HG03097 (cell line): ENCODE data around the gene PCP4.
"Not testable (repeated sequence)": the region's sequence is repeated elsewhere in the genome, so short reads cannot be mapped to it uniquely, and the experiment has no call there.

Experiments
- ATAC-seq: cut with Tn5 transposase; IDR thresholded peaks from one replicate; pipeline ENCODE4 v1.9.1; 2021; ENCODE audit not compliant: unreplicated experiment, low FRiP score

The PCP4 gene

DNA sequence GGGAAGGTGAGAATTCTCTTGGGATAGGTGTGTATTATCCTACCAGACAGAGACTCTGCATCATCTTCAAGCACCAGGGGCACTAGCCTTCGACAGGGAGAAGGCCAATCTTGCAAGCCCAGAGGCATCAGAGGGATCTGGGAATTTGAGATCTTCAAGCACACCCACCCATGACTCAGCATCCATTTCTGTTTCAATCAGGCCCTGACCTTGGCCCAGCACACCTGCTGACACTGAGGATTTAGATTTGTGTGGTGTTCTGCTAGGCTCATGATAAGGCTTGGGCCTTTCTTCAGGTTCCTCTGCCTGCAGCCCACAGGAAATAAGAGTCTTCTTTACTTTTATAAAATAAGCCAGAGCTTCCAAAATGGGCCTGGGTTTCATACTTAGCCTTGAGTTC, 6.6 kb upstream of the PCP4 start:
- ATAC-seq, result no peak

DNA sequence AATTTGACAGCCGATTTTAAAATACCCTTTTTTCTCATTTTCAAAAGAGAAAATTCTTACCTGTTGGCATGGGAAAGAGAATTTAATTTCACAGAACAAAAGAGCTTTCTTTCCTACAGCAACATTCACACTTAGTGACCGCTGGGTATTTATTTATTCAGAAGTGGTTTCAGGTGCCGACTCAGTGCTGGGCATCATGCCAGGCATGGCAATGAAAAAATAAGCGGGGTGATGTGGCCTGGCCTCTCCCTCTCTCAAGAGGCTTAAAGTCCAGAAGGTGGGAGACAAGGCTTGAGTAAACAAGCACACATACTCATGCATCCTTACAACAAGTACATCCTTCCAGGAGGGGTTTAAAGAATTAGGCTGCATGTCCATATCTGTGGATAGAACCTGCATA, 4.1 kb upstream of the PCP4 start:
- ATAC-seq, result no peak

DNA sequence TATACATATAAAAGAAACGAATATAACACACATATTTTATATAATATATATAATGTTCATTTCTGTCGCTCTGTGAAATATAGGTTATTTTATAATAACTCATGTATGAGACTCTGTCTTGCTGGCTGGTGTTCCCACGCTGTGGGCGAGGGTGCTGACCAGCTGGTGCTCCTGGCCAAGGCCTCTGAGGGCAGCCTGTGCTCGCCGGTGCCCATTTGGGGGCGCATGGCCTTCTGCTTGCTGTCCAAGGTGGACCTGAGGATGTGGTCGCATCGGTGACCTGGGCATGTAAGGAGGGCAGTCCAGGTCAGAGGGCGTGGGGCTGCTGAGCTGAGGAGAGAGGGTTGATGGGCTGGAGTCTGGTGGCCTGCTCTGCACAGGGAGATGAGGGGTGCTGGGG, 1.1 kb upstream of the PCP4 start:
- no peak for ATAC-seq

DNA sequence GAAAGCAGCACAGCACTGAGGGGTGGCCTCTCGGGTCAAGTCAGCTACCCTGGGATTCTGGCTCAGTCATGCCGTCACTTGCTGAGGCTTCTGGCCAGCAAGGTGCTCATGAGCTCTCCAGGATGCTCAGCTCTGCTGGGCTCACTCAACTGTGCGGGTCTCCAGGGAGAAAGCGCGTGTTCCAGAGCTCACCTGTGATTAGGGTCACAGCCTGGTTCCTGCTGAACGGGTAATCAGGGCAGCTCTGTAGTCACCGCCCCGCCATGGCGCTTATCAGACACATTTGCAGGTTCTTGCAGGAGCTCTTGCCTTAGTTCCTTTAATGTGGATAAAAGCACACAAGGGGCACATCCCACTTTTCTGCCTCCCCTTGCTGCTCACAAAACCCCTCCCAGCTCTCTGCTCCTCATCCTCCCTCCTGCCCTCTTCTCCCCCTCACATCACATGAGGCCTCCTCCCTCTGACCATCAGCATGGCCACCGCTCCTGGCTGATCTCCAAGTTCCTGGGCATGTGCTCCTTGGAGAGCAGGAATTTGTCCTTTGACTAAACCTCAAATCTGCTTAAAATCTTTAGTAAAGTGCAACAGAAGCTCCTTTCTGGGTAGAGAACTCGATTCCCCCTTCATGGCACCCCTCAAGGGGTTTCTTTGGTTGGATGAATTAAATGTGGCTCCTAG, 2.0 kb downstream of the PCP4 start:
- no peak for ATAC-seq

DNA sequence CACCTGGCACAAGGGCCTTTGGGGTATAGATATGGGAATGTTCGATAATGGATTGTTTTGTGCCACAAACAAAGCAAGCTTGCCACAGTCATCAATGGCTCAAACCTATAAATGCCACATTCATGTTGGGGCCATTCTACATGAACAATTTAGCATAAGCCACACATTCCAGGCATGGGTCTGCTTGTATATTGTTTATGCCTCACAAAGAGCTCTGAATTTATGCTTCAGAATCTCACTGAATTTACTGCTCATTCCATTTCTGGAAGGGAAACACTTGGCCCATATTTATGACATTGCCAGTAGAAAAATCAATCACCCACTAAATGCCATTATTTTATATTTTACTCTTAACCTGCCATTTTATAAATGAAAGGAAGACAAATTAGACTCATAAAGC, 6.4 kb downstream of the PCP4 start:
- ATAC-seq, result no peak

DNA sequence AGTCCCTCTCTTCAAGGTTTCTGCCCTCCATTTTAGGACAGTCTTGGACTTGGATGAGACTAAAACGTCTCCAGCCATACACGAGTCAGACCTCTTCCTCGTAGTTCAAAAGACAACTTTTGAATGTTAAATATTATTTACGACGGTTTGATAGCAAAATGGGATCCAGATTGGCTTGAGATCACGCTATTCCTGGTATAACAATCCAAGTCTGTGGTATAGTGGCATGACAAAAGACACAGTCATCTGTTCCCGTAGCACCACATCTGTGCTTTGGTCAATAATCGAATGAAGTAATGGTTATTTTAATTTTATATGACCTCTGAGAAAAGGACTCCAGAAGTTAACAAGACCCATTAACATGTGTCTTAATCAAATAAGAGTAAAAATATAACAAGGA, 7.0 kb downstream of the PCP4 start:
- ATAC-seq, result no peak

DNA sequence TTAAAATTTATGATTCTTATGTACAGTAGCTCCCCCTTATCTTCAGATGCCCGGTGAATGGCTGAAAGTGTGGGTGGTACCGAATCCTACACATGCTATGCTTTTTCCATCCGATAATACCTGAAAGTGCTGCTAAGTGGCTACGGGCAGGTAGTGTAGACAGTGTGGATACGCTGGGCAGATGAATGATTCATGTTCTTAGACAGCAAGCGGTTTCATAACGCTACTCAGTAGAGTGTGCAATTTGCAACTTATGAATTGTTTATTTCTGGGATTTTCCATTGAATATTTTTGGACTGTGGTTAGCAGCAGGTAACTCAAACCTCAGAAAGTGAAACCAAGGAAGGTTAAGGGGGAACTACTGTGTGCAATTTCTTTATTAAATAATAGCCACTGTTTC, 7.5 kb downstream of the PCP4 start:
- ATAC-seq, result no peak

DNA sequence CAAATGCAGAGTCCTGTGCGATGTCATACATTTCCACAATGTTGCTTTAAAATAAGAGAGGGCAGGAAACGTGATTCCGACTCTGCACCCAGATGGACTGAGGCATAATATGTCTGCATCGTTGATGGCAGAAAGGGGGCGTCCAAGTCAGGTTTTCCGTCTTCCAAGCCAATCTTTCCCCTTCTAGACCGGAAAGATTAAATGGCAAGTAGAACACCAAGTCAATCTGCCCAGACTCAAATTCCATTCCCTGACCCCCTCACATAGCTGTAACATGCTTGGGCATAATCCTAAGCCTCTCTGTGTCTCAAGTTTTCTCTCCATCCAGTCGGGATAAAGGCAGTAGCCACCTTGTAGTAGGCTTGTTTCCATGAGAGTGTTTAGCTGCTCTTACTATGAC, 14.4 kb downstream of the PCP4 start:
- ATAC-seq, result no peak

DNA sequence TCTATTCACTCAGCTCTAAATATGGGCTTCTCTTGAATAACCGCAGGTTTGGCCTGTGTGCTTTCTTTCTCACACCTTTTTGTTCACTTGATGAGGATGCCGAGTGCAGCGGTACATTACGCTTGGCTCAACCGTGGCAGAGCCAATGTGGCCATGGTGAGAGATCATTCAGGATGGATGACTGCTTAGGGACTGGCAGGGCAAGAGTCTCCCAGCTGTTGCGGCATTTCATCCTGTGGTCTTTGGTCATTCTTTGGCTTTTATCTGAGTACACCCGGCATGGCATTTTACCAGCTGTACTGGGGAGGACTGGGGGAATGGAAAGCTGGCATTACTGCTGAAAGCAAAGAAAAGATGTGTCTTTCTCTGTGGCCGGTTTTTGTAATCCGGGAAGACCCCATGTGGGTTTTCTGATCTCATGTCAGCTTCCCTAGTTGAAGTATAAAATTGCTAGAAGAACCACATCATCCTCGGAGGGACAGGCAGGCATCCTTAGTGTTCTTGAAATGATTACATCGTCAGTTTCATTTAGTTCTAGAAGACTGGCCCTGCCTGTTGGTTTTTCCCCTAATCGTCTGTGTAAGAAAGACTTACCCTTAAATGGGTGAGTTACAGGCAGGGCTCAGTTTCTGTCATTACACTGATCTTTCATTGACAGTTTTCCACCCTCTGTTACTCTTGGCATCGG, 15.1 kb downstream of the PCP4 start:
- no peak for ATAC-seq

DNA sequence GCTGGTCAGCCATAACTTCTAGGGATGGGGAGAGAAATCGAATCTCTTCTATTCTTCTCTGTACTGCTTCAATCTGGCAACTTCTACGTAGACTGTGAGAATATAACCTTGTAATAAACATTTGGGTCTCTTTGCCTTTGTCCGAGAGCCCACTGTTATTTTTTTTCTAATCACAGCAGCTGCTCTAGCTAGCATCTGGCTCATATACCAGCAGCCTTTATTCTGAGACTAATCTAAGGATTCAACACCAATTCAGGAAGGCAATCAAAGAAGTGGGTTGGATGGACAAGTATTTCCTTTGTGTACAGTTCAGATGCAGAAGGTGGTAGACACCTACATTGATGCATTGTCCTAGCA, 15.6 kb downstream of the PCP4 start:
- no peak for ATAC-seq

DNA sequence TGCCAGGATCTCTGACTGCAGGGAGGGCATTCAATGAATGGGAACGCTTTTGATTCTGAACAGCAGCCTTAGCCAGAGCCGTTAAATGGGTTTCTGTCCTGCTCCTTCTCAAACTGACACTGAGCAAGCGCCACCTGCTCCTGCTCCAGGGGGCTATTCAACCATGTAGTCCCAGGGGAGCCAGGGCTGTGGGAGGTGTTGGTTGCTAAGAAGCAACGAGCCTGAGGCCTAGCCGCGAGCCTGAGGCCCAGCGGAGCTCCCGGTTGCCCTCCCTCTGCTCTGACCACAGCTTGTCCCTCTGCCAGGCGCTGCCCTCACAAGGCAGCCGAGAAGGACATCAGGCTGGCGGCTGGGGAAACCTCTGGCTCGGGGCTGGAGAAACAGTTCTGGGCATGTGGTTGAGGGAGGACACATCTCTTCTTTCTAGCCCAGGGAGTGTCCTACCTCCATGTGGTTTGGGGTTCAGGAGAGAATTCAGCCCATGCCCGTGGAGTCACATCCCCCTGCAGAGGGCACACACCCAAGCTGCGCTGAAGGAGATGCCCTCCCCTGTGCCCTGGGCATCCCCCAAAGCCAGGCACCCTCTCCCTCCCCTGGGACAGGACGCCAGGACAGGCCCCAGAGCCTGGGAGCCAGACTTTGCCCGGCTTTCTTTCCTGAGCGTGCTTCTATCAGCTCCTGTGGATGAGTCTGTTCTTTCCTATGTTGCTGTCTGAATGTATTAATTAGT, 18.0 kb downstream of the PCP4 start:
- no peak for ATAC-seq

DNA sequence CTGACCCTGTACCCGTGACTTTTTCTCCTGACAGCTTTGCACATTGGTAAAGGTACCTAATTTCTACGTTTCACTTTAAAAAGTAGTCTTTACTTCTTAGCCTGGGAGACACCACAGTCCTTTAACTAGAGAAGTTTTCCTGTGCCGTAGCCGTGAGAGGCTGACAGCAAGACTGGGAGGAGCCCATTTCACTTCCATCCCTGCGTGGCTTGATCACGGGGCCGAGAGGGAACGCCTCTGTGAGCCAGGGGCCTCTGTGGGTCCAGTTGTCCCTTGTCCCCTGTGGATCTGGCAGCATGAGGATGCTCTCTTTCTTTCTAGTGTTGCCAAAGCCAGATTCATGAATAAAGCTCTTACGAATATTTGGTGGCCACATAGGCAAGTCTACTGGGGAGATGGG, 21.6 kb downstream of the PCP4 start:
- ATAC-seq, result no peak

DNA sequence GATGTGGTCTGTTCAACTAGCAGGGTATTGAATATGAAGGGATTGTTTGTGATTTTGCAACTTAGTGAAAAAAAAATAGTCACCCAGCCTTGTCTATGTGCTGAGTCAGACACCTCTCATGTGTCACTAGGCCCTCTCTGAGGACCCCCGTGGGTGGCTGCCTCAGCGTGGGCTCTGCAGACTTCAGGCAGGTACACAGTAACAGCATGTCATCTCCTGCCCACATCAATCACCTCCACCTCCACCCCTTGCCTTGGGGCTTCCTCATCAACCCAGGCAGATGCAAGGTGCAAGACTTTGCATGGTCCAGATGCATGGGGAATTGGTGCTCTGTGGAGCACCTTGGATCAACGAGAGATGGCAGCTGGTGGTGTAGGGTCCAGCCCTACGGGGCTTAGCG, 23.9 kb downstream of the PCP4 start:
- no peak for ATAC-seq

DNA sequence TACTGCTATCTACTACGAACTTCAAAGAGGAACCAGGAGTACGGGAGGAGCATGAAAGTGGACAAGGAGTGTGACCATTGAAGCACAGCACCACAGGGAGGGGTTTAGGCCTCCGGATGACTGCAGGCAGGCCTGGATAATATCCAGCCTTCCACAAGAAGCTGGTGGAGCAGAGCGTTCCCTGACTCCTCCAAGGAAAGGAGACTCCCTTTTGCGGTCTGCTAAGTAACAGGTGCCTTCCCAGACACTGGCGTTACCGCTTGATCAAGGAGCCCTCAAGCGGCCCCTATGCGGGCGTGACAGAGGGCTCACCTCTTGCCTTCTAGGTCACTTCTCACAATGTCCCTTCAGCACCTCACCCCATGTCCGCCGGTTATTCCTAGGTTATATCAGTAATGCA, 24.6 kb downstream of the PCP4 start:
- not testable (repeated sequence) for ATAC-seq

DNA sequence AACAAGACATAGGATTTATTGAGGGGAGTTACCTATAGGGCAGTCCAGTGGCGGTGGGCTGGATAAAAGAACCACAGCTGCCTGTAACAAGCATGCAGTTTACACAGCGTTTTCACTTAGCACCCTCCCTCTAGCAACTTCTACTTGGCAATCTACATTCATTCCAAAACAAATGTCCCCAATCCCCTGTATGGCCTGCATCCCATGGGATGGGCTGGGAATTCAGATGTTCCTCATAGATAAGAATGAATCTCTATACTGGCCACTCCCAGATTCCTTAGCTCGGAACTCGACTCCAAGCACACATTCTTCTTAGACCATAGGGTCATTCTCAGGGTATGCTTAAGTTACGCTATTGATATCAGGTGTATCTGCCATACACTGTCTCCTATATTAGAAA, 33.3 kb downstream of the PCP4 start:
- ATAC-seq, result no peak

DNA sequence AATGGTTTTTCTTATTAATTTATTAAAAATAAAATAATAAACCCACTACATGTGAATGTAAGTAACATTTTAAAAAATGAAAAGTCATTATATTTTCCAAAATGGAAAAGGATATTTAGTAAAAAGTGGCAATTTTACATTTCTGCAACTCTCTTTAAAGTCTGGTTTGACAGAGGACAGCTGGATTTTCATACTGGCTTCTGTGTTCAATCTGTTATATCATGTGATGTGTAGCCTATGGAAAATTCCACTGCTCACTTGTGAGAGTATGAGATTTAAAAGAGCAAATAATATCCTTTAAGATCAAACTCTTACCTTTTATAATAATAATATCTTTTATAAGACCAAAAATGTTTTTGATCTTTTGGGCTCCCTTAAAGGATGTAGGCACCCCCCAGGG, 33.7 kb downstream of the PCP4 start:
- ATAC-seq, result no peak

DNA sequence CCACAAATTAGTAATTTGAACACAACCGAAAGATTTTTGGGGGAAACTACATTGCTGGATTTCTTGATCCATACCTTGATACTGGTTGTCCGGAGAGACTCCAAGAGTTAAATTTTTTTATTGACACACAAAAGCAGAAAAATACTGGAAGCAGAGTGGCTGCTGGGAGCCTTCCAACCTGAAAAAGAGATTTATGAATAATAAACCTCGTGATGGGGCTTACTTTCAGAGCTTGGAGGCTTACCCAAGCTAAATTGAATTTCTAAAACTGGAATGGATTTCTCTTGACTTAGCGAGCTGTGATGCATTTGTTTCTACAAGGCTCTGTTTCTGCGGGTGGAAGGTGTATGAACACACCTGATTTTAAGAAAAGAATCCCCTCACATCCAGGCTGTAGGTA, 35.7 kb downstream of the PCP4 start:
- no peak for ATAC-seq

DNA sequence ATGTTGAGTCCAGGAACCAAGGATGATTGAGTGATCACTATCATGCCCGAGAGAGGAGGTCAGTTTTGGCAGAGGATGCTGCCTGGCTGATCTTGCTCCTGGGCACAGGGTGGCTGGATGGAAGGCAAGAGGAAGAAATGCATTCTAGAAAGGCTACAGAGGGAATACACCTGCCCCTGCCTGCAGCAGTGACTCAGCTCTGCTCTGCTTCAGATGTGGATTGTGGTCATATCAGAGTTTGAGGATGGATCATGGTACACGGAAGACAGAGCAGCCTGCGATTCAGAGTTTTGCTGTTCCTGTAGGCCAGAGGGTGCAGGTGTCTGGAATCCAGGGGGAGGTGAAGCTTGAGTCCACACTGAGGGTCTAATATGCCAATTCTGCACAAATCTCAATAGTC, 37.2 kb downstream of the PCP4 start:
- ATAC-seq, result no peak

DNA sequence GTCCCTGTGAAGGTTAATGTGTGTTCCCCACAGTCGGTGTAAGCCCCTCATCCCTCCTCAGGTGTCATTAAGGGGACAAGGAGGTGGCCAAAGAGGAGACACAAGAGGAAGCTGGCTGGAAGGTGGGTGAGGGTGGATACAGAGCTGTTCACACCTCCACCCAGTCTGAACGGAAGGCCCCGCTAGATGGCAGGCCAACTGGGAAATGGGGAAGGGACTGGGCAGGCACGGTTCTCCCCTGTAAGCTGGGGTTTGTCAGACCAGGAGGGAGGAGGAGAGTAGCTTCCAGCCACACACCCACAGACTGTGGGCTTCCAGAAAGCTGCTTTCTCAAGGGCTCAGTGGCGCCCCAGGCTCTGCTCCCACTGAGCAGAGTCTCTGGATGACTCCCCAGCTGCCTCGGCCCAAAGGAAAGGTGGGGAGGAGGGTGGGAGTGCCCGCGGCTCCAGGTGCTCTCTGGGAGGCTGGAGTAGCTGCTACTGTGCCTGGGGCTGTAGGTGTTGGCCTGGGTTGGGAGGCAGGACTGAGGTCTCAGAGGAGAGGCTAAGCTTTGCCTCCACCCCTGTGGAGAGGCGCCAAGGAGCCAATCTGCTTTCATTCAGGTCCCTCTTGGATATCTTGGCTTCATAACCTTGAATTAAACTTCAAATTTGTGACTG, 41.2 kb downstream of the PCP4 start:
- ATAC-seq, result no peak

DNA sequence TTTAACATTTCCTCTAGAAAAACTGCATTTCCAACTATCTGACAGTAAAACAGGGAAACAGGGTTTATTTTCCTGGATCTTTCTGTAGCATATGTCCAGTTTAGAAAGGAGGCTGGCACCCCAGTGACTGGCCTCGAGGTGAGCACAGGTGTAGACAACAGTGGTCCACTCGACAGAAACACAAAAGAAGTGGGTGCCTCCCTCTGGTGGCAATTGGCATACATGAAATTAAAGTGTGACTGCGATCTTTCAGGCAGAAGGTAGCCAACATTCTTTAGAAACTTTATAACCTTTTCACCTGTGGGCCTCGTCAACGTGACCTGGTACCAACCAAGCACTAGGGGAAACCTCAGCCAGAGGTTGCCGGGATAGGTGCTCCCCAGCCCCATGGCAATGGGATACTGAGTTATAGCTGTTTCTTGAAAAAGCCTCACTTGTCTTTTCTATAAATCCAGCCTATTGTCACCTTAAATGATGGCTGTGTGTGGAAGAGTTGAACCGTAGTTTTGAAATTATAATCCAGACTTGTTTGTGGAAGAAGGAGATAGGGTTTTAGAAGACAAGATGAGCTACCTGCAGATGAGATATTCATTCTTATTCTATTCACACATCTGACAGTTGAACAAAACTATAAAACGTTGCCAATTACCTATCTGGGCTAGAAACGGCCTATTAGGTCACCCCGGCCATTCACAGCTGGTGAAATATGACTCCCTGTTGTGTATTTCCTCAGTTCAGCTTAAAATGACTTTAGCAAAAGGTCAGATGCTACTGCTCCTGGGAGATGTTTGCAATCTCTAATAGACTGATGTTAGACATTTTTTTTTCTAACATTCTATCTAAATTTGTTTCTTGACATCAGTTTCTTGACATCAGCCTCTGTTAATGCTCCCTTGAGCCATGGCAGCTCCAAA, 44.3 kb downstream of the PCP4 start:
- no peak for ATAC-seq
